Measurements from ENCODE around the gene VPS33A. TPM values are rescaled to one million over a fixed set of nuclear protein-coding genes. Genes with fewer than 3 reads are reported as not detected.
"Not testable (repeated sequence)": the region's sequence is repeated elsewhere in the genome, so short reads cannot be mapped to it uniquely, and the experiment has no call there.

VPS33A gene
- total RNA-seq, 2 donors from 2014 or later = 18.6 to 24.0 TPM

DNA sequence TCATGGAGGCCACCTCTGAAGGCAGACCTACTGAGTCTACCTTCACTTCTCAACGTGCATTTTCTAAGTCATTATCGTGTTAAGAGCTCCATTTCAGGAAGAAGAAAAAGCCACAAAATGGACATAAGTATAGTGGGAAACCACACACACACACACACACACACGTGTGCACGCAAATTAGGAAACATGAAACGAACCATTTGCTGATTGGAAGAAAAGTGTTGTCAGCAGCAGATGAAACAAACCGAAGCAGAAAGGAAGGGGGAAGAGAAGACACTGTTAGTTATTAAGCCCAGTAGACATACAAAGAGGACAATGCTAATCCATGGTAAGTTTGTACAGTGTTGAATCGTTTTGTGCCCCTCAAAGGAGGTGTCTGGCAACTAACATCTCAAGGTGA lies 9.9 kb upstream of the VPS33A start:
- Histone ChIP-seq H3K4me1 (no peaks in the 10 kb centered on the region), H3K27ac (no peak overlapping the region), H3K9ac (ENCODE audit: low read depth in 2 of 2, low read length in 2 of 2) (no peak overlapping the region), H3K9me3 (no peaks in the 10 kb centered on the region), H3K4me3 (no peak overlapping the region), H3K36me3 (no peaks in the 10 kb centered on the region), H3K27me3 (no peaks in the 10 kb centered on the region)
- no peak for DNase-seq
- no peak for TF ChIP-seq CTCF (IDR thresholded peaks at IDR 0.05)
- intact Hi-C loops (cut with DNase I) = no loop called here

GRCh38 chr12:122275459-122275858 lies 9.2 kb upstream of the VPS33A start:
- Histone ChIP-seq H3K36me3 (no peaks in the 10 kb centered on the region), H3K27ac (no peak overlapping the region), H3K27me3 (no peaks in the 10 kb centered on the region), H3K4me1 (no peaks in the 10 kb centered on the region), H3K9ac (ENCODE audit: low read depth in 2 of 2, low read length in 2 of 2) (no peak overlapping the region), H3K4me3 (no peak overlapping the region), H3K9me3 (no peaks in the 10 kb centered on the region)
- DNase-seq = no peak
- intact Hi-C loops (cut with DNase I) = no loop called here
- no peak for TF ChIP-seq CTCF (IDR thresholded peaks at IDR 0.05)

DNA sequence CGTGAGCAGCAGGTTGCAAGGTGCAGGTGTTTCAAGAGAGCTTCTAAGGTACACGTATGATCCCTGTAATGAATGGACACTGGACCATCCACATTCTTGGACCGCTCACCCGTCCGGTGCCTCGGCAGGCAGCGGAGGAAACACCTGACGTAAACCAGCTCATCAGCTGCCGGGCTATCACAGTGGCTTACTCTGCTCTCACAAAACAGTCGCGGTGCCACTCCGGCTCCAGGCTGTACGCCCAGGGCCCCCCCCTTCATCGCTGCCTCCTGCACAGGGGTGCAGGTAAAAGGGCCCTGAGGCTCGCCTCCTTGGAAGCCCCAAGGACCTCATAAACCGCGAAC lies 436 bp downstream of the VPS33A start:
- DNase-seq = peak; percentile 44
- Histone ChIP-seq H3K27ac (peak overlapping the region; percentile 93), H3K9ac (ENCODE audit: low read depth in 2 of 2, low read length in 2 of 2) (peak overlapping the region; percentile 76 to 97), H3K9me3 (no peaks in the 10 kb centered on the region), H3K4me1 (peaks cover 8% of the 10 kb centered on the region), H3K4me3 (peak overlapping the region; percentile 91), H3K27me3 (no peaks in the 10 kb centered on the region), H3K36me3 (no peaks in the 10 kb centered on the region)
- TF ChIP-seq CTCF (IDR thresholded peaks at IDR 0.05) = no peak
- intact Hi-C loops (cut with DNase I) = no loop called here

GRCh38 chr12:122265476-122265875 lies 818 bp downstream of the VPS33A start:
- Histone ChIP-seq H3K27ac (peak overlapping the region; percentile 93), H3K27me3 (no peaks in the 10 kb centered on the region), H3K9me3 (no peaks in the 10 kb centered on the region), H3K36me3 (no peaks in the 10 kb centered on the region), H3K4me1 (peaks cover 8% of the 10 kb centered on the region), H3K9ac (ENCODE audit: low read depth in 2 of 2, low read length in 2 of 2) (peak overlapping the region; percentile 76 to 97), H3K4me3 (peak overlapping the region; percentile 91)
- no peak for TF ChIP-seq CTCF (IDR thresholded peaks at IDR 0.05)
- intact Hi-C loops (cut with DNase I) = no loop called here
- no peak for DNase-seq

DNA sequence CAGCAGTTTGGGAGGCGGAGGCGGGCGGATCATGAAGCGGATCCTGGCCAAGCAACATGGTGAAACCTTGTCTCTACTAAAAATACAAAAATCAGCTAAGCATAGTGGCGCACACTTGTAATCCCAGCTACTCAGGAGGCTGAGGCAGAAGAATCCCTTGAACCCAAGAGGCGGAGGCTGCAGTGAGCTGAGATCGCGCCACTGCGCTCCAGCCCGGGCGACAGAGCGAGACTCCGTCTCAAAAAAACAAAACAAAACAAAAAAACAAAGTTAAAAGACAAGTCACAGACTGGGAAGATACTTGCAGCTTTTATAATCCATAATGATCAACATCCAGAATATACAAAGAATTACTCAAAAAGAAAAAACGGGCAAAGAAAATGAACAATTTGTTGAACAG lies 5.6 kb downstream of the VPS33A start:
- H3K4me3 ChIP-seq; H3K27me3 ChIP-seq; H3K9me3 ChIP-seq; DNase-seq; H3K36me3 ChIP-seq; H3K27ac ChIP-seq; H3K4me1 ChIP-seq; H3K9ac ChIP-seq (ENCODE audit: low read depth in 2 of 2, low read length in 2 of 2); intact Hi-C loops (cut with DNase I): not testable (repeated sequence)

GRCh38 chr12:122258939-122259338 lies 7.4 kb downstream of the VPS33A start:
- H3K4me3 ChIP-seq; H3K27ac ChIP-seq; H3K27me3 ChIP-seq; H3K4me1 ChIP-seq; H3K36me3 ChIP-seq; H3K9me3 ChIP-seq; DNase-seq; intact Hi-C loops (cut with DNase I); H3K9ac ChIP-seq (ENCODE audit: low read depth in 2 of 2, low read length in 2 of 2): not testable (repeated sequence)

GRCh38 chr12:122258462-122258861 lies 7.8 kb downstream of the VPS33A start:
- H3K4me1 ChIP-seq; intact Hi-C loops (cut with DNase I); DNase-seq; H3K9me3 ChIP-seq; H3K36me3 ChIP-seq; H3K27ac ChIP-seq; H3K27me3 ChIP-seq; H3K9ac ChIP-seq (ENCODE audit: low read depth in 2 of 2, low read length in 2 of 2); H3K4me3 ChIP-seq: not testable (repeated sequence)
